LNCAP (cell line): Measurements from ENCODE around the gene DNAJA3.

ENCODE experiments used
- CTCF ChIP-seq: fragments of 450-650 bp; IDR thresholded peaks from 2 replicates; pipeline ENCODE4 v1.5.1; 2017; ENCODE audit warnings: mild to moderate bottlenecking

DNAJA3 gene

DNA sequence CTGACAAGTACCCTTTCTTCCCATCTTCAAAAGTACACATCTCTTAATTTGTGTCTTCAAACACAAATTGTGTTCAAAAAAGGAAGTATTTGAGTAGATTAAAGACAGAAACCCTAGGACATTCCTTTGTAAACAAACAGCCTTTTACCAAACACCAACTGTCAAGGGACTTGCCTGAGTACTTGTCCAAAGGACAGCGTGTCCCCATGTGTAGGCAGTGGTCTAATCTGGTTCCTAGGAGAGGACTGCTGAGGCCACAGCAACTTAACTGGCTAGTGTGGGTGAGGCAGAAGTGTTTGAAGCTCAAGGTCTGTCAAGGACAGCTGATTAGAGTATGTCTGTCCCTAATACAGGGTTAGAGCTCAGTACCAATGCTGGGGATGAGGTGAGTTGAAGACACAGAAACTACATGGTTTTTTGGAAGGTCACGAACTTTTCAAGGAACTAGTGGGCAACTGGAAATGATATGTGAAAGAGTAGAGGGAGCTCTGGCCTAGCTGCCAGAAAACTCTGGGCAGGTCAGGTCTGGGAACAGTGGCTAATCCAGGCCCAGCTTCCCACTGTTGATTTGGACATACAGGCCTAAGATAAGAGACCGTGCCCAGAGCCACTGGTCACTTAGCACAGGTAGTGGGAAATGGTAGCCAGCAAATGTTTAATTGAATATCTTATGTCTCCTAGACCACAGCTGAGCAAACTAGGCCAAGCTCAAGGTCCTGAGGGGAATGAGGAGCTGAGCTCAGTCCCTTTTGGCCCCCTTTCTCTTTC, 60.6 kb downstream of the DNAJA3 start:
- TF ChIP-seq CTCF, result no peak

- no peak for TF ChIP-seq CTCF
Observed at GRCh38 chr16:4487955-4488498, 62.4 kb downstream of the DNAJA3 start.

DNA sequence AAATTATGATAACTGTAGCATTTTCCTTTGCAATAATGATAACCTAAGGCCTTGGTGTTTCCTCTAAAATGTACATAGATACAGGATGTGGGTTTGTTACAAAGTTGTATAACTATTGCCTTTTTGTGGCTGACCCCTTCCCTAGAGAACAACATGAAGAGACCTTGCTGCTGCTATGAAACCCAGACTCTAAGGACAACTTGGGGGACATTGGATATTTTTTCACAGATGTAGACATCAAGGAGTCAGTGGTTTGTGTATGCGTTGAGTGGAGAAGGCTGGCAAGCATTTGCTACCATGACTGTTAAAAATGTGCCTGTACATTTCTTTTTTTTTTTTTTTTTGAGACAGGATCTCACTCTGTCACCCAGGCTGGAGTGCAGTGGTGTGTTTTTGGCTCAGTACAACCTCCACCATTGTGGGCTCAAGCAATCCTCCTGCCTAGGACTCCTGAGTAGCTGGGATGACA, 62.9 kb downstream of the DNAJA3 start:
- no peak for TF ChIP-seq CTCF

GRCh38 chr16:4489030-4489429, 63.4 kb downstream of the DNAJA3 start:
- no peak for TF ChIP-seq CTCF

- no peak for TF ChIP-seq CTCF
Observed at GRCh38 chr16:4491898-4492297, 66.2 kb downstream of the DNAJA3 start.

GRCh38 chr16:4494746-4495490, 69.2 kb downstream of the DNAJA3 start:
- no peak for TF ChIP-seq CTCF

DNA sequence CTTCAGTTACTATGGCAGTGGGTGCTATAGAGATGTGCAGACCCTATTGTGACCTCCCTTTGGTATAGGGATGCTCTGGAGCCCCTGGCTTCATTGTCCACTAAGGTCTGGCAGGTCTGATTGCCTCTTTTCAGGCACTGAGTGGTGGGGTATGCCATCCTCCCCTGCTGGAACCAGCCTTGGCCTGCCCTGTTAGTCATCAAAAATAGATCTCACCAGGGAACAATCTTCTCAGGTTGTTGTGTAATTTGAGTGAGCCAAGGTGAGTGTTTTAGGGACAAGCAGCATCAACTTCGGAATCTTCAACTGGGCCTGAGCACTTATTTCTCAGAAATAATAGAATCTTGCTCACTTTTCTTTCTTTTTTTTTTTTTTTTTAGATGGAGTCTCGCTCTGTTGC, 70.1 kb downstream of the DNAJA3 start:
- no peak for TF ChIP-seq CTCF
